Smooth muscle cell of bladder (primary cell): Measurements from ENCODE around the gene PTPRN. TPM values are rescaled to one million over a fixed set of nuclear protein-coding genes. Genes with fewer than 3 reads are reported as not detected.

Source experiments
- total RNA-seq: library from RNA; depleted of rRNA; stranded (reverse); fragments of >200 nt; gene quantifications from 2 replicates; pipeline ENCODE4 v1.2.3, GENCODE V29; 2014

The PTPRN gene
- total RNA-seq: 6.4 and 57.0 TPM in 2 replicates

GRCh38 chr2:219309278-219309677 is at the start of gene PTPRN:
Gene PTPRN (minus strand): TSS chr2:219309401. CDS start chr2:219309332, 69 bp downstream.

GRCh38 chr2:219332542-219332941 is 23.3 kb upstream of the PTPRN start, which contains the start of gene RESP18:
Gene RESP18 (minus strand): TSS chr2:219332744.

GRCh38 chr2:219279151-219279915 is 29.9 kb downstream of the PTPRN start, which contains the start of gene DNAJB2:
Gene DNAJB2 (plus strand): TSS chr2:219279366. CDS start chr2:219279834, 468 bp downstream.

GRCh38 chr2:219253753-219254589 is 55.2 kb downstream of the PTPRN start, which contains the start of gene TUBA4A:
Gene TUBA4A (minus strand): TSS chr2:219253918. CDS start chr2:219253858, 60 bp downstream.

GRCh38 chr2:219252900-219253752 is 56.1 kb downstream of the PTPRN start, which contains the start of gene TUBA4B:
Gene TUBA4B (plus strand): TSS chr2:219253243. CDS start chr2:219253408, 165 bp downstream.

GRCh38 chr2:219245148-219245898 is 63.9 kb downstream of the PTPRN start, which contains the start of the genes GLB1L and STK16:
Gene GLB1L (minus strand): TSS chr2:219245444. CDS start chr2:219243573, 1,871 bp downstream.
Gene STK16 (plus strand): TSS chr2:219245479. CDS start chr2:219246000, 521 bp downstream.

Other genes with a start within 250 kb of the PTPRN start
- gene IHH, start 248.5 kb downstream of the PTPRN start, total RNA-seq: not detected in 2 replicates
- 12.5 and 14.5 TPM in 2 replicates for gene NHEJ1, start 148.6 kb downstream of the PTPRN start, total RNA-seq
- 0.57 and 2.4 TPM in 2 replicates for gene SLC23A3, start 139.4 kb downstream of the PTPRN start, total RNA-seq
- gene CNPPD1, start 132.5 kb downstream of the PTPRN start, total RNA-seq: 20.1 and 25.6 TPM in 2 replicates
- gene RETREG2, start 131.1 kb downstream of the PTPRN start, total RNA-seq: 52.1 and 91.3 TPM in 2 replicates
- gene ZFAND2B, start 102.6 kb downstream of the PTPRN start, total RNA-seq: 18.6 and 19.0 TPM in 2 replicates
- 32.1 and 67.8 TPM in 2 replicates for gene ABCB6, start 90.4 kb downstream of the PTPRN start, total RNA-seq
- 31.1 and 43.0 TPM in 2 replicates for gene ATG9A, start 79.8 kb downstream of the PTPRN start, total RNA-seq
- 19.8 and 33.8 TPM in 2 replicates for gene ANKZF1, start 79.6 kb downstream of the PTPRN start, total RNA-seq
- gene GLB1L, start 64.0 kb downstream of the PTPRN start, total RNA-seq: 22.3 and 38.6 TPM in 2 replicates
- 24.2 and 30.7 TPM in 2 replicates for gene STK16, start 63.9 kb downstream of the PTPRN start, total RNA-seq
- gene TUBA4B, start 56.2 kb downstream of the PTPRN start, total RNA-seq: not detected in 2 replicates
- gene TUBA4A, start 55.5 kb downstream of the PTPRN start, total RNA-seq: 7.0 and 12.0 TPM in 2 replicates
- 33.0 and 47.1 TPM in 2 replicates for gene DNAJB2, start 30.0 kb downstream of the PTPRN start, total RNA-seq
- not detected in 2 replicates for gene RESP18, start 23.3 kb upstream of the PTPRN start, total RNA-seq
- 106 and 116 TPM in 2 replicates for gene DNPEP, start 78.5 kb upstream of the PTPRN start, total RNA-seq
- 0.71 and 3.7 TPM in 2 replicates for gene DES, start 109.0 kb upstream of the PTPRN start, total RNA-seq
- 3.7 and 9.8 TPM in 2 replicates for gene SPEG, start 125.4 kb upstream of the PTPRN start, total RNA-seq
- gene GMPPA, start 189.5 kb upstream of the PTPRN start, total RNA-seq: 51.2 and 63.9 TPM in 2 replicates
- gene ASIC4, start 205.1 kb upstream of the PTPRN start, total RNA-seq: under 0.01 and 0.37 TPM in 2 replicates
- 74.4 and 134 TPM in 2 replicates for gene CHPF, start 234.4 kb upstream of the PTPRN start, total RNA-seq
- gene TMEM198, start 234.6 kb upstream of the PTPRN start, total RNA-seq: 1.3 and 1.8 TPM in 2 replicates